Common myeloid progenitor, CD34-positive (primary cell): ENCODE measurements around the gene NDUFB1. TPM values are rescaled to one million over a fixed set of nuclear protein-coding genes. Genes with fewer than 3 reads are reported as not detected.

ENCODE experiments used
- CTCF ChIA-PET: fragments of 350-600 bp; sonication (Branson Sonifier 250); formaldehyde crosslinking; loops from one replicate; lab custom pipeline; 2021; ENCODE audit warnings: antibody characterized with exemption; lab: Charles Lee
- POLR2A ChIA-PET: fragments of 350-600 bp; sonication (Branson Sonifier 250); formaldehyde crosslinking; loops from one replicate; lab custom pipeline; 2021; ENCODE audit warnings: antibody characterized with exemption; lab: Charles Lee
- DNase-seq, 3 donors: peaks; one replicate each; pipeline versions ENCODE4 v3.0.0 to v3.0.0-alpha.2; 2013
- H3K27ac ChIP-seq, 2 experiments: 1 replicate in 1 of 2; 2 replicates in 1 of 2; pipeline ENCODE4 v1.7.0; 2013; ENCODE audit warnings: inconsistent platforms in 2 of 2, low read length in 2 of 2, mild to moderate bottlenecking in 2 of 2, low read depth in 1 of 2, moderate library complexity in 1 of 2; ENCODE audit not compliant: severe bottlenecking in 2 of 2, insufficient read depth in 1 of 2, poor library complexity in 1 of 2
- H3K27me3 ChIP-seq, 5 experiments: replicated peaks in 2 of 5; 1 replicate in 3 of 5; 2 replicates in 2 of 5; pipeline versions ENCODE4 v1.6.1 to v1.7.0; 2013; ENCODE audit warnings: low read length in 4 of 5, mild to moderate bottlenecking in 2 of 5, moderate library complexity in 2 of 5, inconsistent platforms in 1 of 5; ENCODE audit not compliant: insufficient read depth in 5 of 5, control insufficient read depth in 4 of 5
- H3K36me3 ChIP-seq, 4 experiments: 1 replicate in 2 of 4; 2 replicates in 2 of 4; pipeline versions ENCODE4 v1.6.1 to v1.7.0; 2013; ENCODE audit warnings: low read length in 3 of 4, control low read depth in 1 of 4, mild to moderate bottlenecking in 1 of 4; ENCODE audit not compliant: control insufficient read depth in 4 of 4, insufficient read depth in 4 of 4
- H3K4me1 ChIP-seq, 4 experiments: 1 replicate in 3 of 4; 2 replicates in 1 of 4; pipeline versions ENCODE4 v1.6.1 to v1.7.1; 2013; ENCODE audit warnings: low read length in 3 of 4, mild to moderate bottlenecking in 3 of 4, control low read depth in 1 of 4, inconsistent platforms in 1 of 4, moderate library complexity in 1 of 4; ENCODE audit not compliant: control insufficient read depth in 4 of 4, insufficient read depth in 4 of 4; ENCODE audit errors: control extremely low read depth in 1 of 4
- H3K4me3 ChIP-seq, 7 experiments: 1 replicate in 4 of 7; 2 replicates in 3 of 7; pipeline versions ENCODE4 v1.5.1 to v1.7.0; 2013; ENCODE audit warnings: mild to moderate bottlenecking in 7 of 7, low read length in 6 of 7, moderate library complexity in 6 of 7, inconsistent platforms in 2 of 7, low read depth in 2 of 7, control low read depth in 1 of 7; ENCODE audit not compliant: insufficient read depth in 4 of 7, control insufficient read depth in 1 of 7; ENCODE audit errors: extremely low read depth in 1 of 7
- H3K9me3 ChIP-seq, 5 experiments: 1 replicate in 4 of 5; 2 replicates in 1 of 5; pipeline versions ENCODE4 v1.6.1 to v1.7.1; 2013; ENCODE audit warnings: low read length in 4 of 5, mild to moderate bottlenecking in 2 of 5, inconsistent platforms in 1 of 5, low read depth in 1 of 5, moderate library complexity in 1 of 5; ENCODE audit not compliant: control insufficient read depth in 4 of 5, insufficient read depth in 2 of 5; ENCODE audit errors: control extremely low read depth in 1 of 5
- WGBS: methylation state at CpG from one replicate; pipeline ENCODE4 v1.1.5; 2013; ENCODE audit not compliant: insufficient coverage; 5-methylcytosine and 5-hydroxymethylcytosine counted together
- polyA plus RNA-seq: library from polyadenylated mRNA; unstranded; fragments of 120-200 nt; gene quantifications from one replicate; pipeline ENCODE4 v1.2.1, GENCODE V29; 2013

The NDUFB1 gene
- 243 TPM for polyA plus RNA-seq

GRCh38 chr14:92121670-92122350, at the start of gene NDUFB1, which contains the start of gene CPSF2:
TSS of gene NDUFB1 (minus strand) at chr14:92121706. CDS start at chr14:92117637, 4,069 bp downstream.
TSS of gene CPSF2 (plus strand) at chr14:92121969. CDS start at chr14:92130985, 9,016 bp downstream.
- Histone ChIP-seq H3K4me3 (peak within 1 kb of the TSS; percentile 80 to 99 (median 95)), H3K27me3 (no peaks in the 10 kb centered on the region), H3K9me3 (no peaks in the 10 kb centered on the region), H3K27ac (peak within 1 kb of the TSS; percentile 97 to 99), H3K4me1 (peaks cover 0 to 21% (median 13%) of the 10 kb centered on the region in 4 experiments), H3K36me3 (peaks cover under 1 to 36% (median 14%) of the 10 kb centered on the region in 4 experiments)
- POLR2A ChIA-PET, result interaction anchor here (0.6 to 2.3 kb wide), 8 partner anchors 9 to 640 kb away, joined by 3 to 21 read pairs (median 3); partner anchors contain the start of gene ATXN3
- 0% methylated on average over 49 of the region's 55 CpGs for WGBS
- CTCF ChIA-PET, result interaction anchor here (0.6 to 6.8 kb wide), 7 partner anchors 11 to 568 kb away, joined by 3 to 69 read pairs (median 5); partner anchors contain the start of gene ATXN3
- DNase-seq, result peak; percentile 77 to 87 (median 84)

- CTCF ChIA-PET, result interaction anchor here (0.7 kb wide), 1 partner anchor 521 kb away, joined by 3 read pairs; no protein-coding TSS in a partner anchor
- DNase-seq, result no peak
- H3K36me3 ChIP-seq, result peaks cover 28 to 65% (median 43%) of the 10 kb centered on the region in 4 experiments
- POLR2A ChIA-PET, result no interaction called here
- H3K27me3 ChIP-seq, result no peaks in the 10 kb centered on the region
- no peaks in the 10 kb centered on the region for H3K4me1 ChIP-seq
- no peak overlapping the region for H3K4me3 ChIP-seq
- WGBS, result no CpG with 5 or more reads among the region's 2 CpGs
- H3K9me3 ChIP-seq, result peaks cover 0 to 16% (median 3%) of the 10 kb centered on the region in 5 experiments
- H3K27ac ChIP-seq, result no peak overlapping the region
Observed at GRCh38 chr14:92164958-92165357, 43.5 kb upstream of the NDUFB1 start.

GRCh38 chr14:92161521-92161920, 40.0 kb upstream of the NDUFB1 start:
- Histone ChIP-seq H3K36me3 (peaks cover 32 to 88% (median 56%) of the 10 kb centered on the region in 4 experiments), H3K27me3 (no peaks in the 10 kb centered on the region), H3K27ac (no peak overlapping the region), H3K4me1 (no peaks in the 10 kb centered on the region), H3K9me3 (peaks cover 0 to 16% (median 3%) of the 10 kb centered on the region in 5 experiments), H3K4me3 (no peak overlapping the region)
- WGBS, result no CpG with 5 or more reads among the region's 3 CpGs
- DNase-seq, result no peak
- ChIA-PET CTCF (no interaction called here), POLR2A (no interaction called here)

GRCh38 chr14:92160619-92161018, 39.1 kb upstream of the NDUFB1 start:
- ChIA-PET POLR2A (no interaction called here), CTCF (no interaction called here)
- no peaks in the 10 kb centered on the region for H3K4me1 ChIP-seq
- H3K4me3 ChIP-seq, result no peak overlapping the region
- DNase-seq, result no peak
- peaks cover 0 to 14% (median 3%) of the 10 kb centered on the region in 5 experiments for H3K9me3 ChIP-seq
- 50% methylated on average over 4 of the region's 4 CpGs for WGBS
- peaks cover 38 to 88% (median 61%) of the 10 kb centered on the region in 4 experiments for H3K36me3 ChIP-seq
- H3K27ac ChIP-seq, result no peak overlapping the region
- H3K27me3 ChIP-seq, result no peaks in the 10 kb centered on the region

- Histone ChIP-seq H3K27me3 (no peaks in the 10 kb centered on the region), H3K36me3 (peaks cover 15 to 68% (median 40%) of the 10 kb centered on the region in 4 experiments), H3K4me1 (no peaks in the 10 kb centered on the region), H3K27ac (no peak overlapping the region), H3K9me3 (no peaks in the 10 kb centered on the region), H3K4me3 (no peak overlapping the region)
- ChIA-PET POLR2A (no interaction called here), CTCF (interaction anchor here (0.9 kb wide), 1 partner anchor 20 kb away, joined by 3 read pairs; no protein-coding TSS in a partner anchor)
- DNase-seq, result no peak
- WGBS, result 80% methylated on average over 1 of the region's 3 CpGs
Observed at GRCh38 chr14:92154283-92154942, 32.9 kb upstream of the NDUFB1 start.

GRCh38 chr14:92153581-92153980, 32.1 kb upstream of the NDUFB1 start:
- DNase-seq, result no peak
- Histone ChIP-seq H3K36me3 (peaks cover 17 to 65% (median 38%) of the 10 kb centered on the region in 4 experiments), H3K9me3 (no peaks in the 10 kb centered on the region), H3K4me3 (no peak overlapping the region), H3K27ac (no peak overlapping the region), H3K4me1 (no peaks in the 10 kb centered on the region), H3K27me3 (no peaks in the 10 kb centered on the region)
- POLR2A ChIA-PET, result interaction anchor here (0.6 kb wide), 1 partner anchor 15 kb away, joined by 5 read pairs; no protein-coding TSS in a partner anchor
- CTCF ChIA-PET, result interaction anchor here (0.9 kb wide), 1 partner anchor 19 kb away, joined by 3 read pairs; no protein-coding TSS in a partner anchor
- no CpG with 5 or more reads among the region's 1 CpG for WGBS
